ENCODE data around the gene SIPA1L3.
A peak's percentile ranks its signal among the peaks of the same experiment; 100 is the strongest.
"Not testable (repeated sequence)": the region's sequence is repeated elsewhere in the genome, so short reads cannot be mapped to it uniquely, and the experiment has no call there.

Gene SIPA1L3

GRCh38 chr19:38207543-38207942 lies 300.5 kb downstream of the SIPA1L3 start:
- in situ Hi-C loops (cut with MboI; ENCODE audit: low pct_unique_long_range_greater_than_20kb, low sequenced_read_pairs): no loop called here
- DNase-seq: no peak

DNA sequence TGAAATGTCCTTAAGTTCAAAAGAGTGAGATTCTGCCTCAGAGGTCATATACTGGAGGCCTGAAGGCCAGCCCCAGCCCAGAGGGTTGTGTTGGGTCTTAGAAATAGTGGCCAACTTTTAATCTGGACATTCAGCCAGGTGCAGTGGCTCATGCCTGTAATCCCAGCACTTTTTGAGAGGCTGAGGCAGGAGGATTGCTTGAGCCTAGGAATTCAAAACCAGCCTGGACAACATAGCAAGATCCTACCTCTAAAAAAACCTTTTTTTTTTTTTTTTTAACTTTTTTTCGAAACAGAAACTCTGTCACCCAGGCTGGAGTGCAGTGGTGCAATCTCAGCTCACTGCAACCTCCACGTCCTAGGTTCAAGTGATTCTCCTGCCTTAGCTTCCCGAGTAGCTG lies 301.6 kb downstream of the SIPA1L3 start:
- no peak for DNase-seq
- in situ Hi-C loops (cut with MboI; ENCODE audit: low pct_unique_long_range_greater_than_20kb, low sequenced_read_pairs): no loop called here

- no peak for DNase-seq
- in situ Hi-C loops (cut with MboI; ENCODE audit: low pct_unique_long_range_greater_than_20kb, low sequenced_read_pairs): no loop called here
Observed at GRCh38 chr19:38209152-38209551, 302.1 kb downstream of the SIPA1L3 start.

DNA sequence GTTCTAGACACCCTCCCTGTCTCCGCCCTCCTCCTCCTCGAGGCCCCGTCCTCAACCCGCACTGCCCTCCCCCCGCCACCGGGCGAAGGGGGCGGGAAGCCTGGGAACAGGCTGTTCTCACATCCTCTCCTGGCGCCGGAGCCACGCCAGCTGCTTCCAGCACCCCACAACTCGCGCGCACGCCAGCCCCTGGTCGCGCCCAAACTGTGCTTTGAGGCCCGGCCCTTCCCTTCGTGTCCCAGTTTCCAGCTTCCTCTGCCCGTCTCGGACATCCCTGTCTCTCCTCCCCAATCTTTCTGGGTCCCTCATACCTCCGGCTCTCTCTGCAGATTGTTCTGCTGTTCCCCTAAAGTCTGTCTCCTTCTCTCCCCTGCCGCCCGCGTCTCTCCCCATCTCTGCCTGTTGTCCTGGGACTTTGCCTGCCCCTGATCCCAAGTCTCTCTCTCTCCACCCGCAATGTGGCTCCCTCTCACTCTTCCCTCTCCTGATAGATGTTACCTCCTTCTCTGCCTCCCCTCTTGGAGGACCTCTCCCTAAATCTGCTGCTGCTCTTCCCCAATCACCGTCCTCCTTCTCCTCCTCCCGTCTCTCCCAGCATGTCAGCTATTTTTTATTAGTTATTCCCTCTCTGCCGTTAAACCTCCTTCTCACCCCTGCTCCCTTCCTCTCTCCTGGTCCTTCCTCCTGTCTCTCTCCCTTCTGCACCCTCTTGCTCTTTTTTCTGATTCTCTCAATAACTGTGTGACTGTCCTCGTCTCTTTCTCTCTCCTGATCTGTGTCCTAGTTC lies 302.9 kb downstream of the SIPA1L3 start:
- in situ Hi-C loops (cut with MboI; ENCODE audit: low pct_unique_long_range_greater_than_20kb, low sequenced_read_pairs): no loop called here
- DNase-seq: no peak

DNA sequence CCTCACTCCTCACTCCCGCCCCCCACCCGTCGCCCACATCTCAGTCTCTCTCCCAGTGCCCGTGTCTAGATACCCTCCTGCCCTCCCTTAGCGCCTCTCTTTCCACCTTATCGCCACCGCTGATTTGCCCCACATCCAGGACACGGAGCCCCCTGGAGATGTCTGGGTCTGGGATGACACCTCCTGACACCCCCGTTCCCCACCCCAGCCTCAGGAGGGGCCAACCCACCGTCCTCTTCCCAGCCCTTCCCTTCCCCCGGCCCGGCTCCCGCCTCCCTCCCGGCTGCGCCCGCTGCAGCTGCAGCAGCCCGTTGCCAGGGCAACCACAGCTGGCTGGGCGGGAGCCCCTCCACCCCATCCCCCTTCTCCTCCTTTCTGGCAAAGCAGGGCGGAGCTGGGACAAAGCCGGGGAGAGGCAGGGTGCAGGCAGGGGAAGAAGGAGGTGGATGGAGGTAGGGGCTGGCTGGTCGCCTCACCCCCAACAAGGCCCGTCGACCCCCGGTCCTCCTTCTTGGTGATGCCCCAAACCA lies 303.5 kb downstream of the SIPA1L3 start:
- in situ Hi-C loops (cut with MboI; ENCODE audit: low pct_unique_long_range_greater_than_20kb, low sequenced_read_pairs): no loop called here
- no peak for DNase-seq

- DNase-seq: no peak
- in situ Hi-C loops (cut with MboI; ENCODE audit: low pct_unique_long_range_greater_than_20kb, low sequenced_read_pairs): no loop called here
Observed at GRCh38 chr19:38211151-38211591, 304.2 kb downstream of the SIPA1L3 start.

DNA sequence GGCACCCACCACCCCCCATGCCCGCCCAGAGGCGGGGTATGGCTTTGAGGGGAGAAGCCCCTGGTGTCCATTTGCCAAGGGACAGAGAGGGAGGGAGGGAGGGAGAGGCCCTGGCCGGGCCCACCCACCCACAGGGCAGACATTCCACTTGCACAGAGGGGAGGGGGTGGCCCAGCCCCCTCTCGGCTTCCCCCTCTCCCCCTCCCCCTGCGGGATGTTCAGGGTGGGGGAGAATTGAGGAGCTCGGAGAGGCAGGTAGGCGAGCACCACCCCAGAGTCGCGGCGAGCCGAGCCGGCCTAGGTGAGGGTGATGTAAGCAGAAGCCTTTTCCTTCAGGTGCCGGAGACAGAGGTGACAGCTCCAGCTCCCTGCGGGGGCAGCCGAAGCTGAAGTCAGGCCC lies 304.8 kb downstream of the SIPA1L3 start:
- in situ Hi-C loops (cut with MboI; ENCODE audit: low pct_unique_long_range_greater_than_20kb, low sequenced_read_pairs): no loop called here
- no peak for DNase-seq

GRCh38 chr19:38213469-38213868 lies 306.5 kb downstream of the SIPA1L3 start:
- in situ Hi-C loops (cut with MboI; ENCODE audit: low pct_unique_long_range_greater_than_20kb, low sequenced_read_pairs): no loop called here
- no peak for DNase-seq

- peak; percentile 58 for DNase-seq
- in situ Hi-C loops (cut with MboI; ENCODE audit: low pct_unique_long_range_greater_than_20kb, low sequenced_read_pairs): no loop called here
Observed at GRCh38 chr19:38213911-38214625, 307.1 kb downstream of the SIPA1L3 start.

DNA sequence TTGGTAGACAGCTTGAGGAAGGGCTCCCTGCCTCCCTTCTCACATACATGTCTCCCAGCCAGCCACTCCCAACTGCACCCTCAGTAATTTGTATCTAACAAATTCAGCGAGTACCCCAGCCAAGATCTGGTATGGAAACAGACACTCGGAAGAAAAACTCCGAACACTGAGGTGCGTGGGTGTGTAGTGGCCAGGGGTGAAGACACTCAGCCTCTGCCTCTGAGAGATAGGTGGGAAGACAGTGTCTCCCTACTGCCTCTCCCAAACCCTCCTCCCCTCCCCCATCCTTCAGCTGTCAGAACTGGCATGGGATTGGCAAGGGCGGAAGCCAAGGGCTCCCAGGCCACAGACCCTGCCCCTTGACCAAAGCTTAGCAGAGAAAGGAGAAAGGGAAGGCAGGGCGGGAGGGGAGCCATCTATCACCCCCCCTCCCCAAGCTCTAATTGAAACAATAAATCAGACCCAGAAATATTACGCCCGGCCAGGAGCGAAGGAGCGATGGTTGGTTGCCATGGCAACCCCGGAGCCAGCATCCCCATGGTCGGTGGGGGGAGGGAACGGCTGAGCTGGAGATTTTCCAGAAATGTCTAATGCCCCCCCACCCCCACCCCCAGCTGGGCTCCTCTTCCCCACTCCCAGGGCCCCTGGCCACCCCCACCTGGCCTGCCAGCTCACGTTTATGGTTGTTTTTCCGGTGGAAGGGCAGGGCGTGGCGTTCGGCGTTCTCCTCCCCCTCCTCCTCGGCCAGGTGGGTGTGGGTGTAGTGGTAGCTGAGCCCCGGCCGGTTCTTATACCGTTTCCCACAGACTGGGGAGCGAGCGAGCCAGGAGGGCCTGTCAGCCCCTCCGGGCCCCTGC lies 310.0 kb downstream of the SIPA1L3 start:
- in situ Hi-C loops (cut with MboI; ENCODE audit: low pct_unique_long_range_greater_than_20kb, low sequenced_read_pairs): no loop called here
- DNase-seq: no peak

DNA sequence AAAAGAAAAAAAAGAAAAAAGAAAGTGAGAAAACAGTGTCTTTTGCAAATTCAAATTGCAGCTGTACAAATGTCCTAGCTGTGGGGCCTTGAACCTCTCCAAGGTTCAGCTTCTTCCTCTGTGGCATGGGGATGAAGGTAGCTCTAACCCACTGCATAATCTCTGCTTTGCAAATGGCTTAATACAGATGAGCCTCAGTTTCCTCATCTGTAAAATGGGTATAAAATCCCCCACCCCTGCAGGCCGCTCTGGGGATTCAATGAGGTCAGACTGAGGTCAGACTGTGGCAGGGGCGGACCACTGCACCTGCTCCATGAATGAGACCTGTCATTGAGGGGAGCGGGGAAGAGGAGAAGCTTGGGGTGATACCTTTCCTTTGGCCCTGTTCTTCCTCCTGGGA lies 311.2 kb downstream of the SIPA1L3 start:
- in situ Hi-C loops (cut with MboI; ENCODE audit: low pct_unique_long_range_greater_than_20kb, low sequenced_read_pairs): no loop called here
- DNase-seq: no peak

- in situ Hi-C loops (cut with MboI; ENCODE audit: low pct_unique_long_range_greater_than_20kb, low sequenced_read_pairs): no loop called here
- DNase-seq: no peak
Observed at GRCh38 chr19:38219221-38219620, 312.2 kb downstream of the SIPA1L3 start.

DNA sequence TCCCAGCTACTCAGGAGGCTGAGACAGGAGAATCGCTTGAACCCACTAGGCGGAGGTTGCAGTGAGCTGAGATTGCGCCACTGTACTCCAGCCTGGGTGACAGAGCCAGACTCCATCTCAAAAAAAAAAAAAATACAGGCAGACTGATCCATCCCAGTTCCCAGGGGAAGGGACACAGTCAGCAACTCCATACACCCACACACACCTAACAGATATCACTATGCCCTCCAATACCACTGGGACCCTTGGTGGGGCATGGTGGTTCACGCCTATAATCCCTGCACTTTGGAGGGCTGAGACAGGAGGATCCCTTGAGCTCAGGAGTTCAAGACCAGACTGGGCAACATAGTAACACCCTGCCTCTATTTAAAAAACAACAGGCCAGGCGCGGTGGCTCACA lies 314.4 kb downstream of the SIPA1L3 start:
- in situ Hi-C loops (cut with MboI; ENCODE audit: low pct_unique_long_range_greater_than_20kb, low sequenced_read_pairs): no loop called here
- no peak for DNase-seq

DNA sequence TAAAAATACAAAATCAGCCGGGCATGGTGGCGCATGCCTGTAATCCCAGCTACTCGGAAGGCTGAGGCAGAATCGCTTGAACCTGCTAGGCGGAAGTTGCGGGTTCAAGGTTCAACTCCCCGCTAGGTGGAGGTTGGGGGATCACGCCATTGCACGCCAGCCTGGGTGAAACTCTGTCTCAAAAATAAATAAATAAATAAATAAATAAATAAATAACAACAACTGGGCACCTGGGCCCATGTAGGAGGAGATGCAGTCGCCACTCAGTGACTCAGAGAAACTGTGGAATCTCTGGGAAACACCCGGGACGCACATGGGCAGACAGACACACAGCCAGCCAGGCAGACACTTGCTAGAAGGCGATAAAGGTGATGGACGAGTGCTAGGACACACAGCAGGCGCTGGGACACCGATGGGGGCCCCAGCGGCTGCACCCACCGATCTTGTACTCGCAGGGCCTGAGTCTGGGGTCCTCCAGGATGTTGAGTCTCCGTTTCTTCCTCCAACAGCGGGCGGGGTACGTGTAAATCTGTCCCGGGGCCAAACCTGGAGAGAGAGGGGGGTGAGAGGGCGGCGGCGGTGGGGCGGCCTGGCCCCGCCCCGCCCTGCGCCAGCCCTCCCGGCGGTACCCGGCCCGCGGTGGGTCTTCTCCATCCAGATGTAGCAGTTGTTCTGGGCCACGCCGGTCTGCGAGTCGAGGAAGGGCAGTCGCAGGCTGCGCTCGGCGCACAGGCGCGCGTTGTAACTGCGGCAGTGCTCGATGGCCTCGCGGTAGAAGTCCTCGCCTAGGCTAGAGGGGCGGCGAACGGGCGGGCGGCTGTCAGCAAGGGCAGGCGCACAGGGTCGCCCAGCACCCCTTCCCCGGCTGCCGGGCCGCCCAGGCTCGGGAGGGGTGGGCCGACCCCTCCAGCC lies 315.2 kb downstream of the SIPA1L3 start:
- in situ Hi-C loops (cut with MboI; ENCODE audit: low pct_unique_long_range_greater_than_20kb, low sequenced_read_pairs): no loop called here
- DNase-seq: no peak

GRCh38 chr19:38223119-38223523 lies 316.1 kb downstream of the SIPA1L3 start:
- in situ Hi-C loops (cut with MboI; ENCODE audit: low pct_unique_long_range_greater_than_20kb, low sequenced_read_pairs): no loop called here
- DNase-seq: no peak

- in situ Hi-C loops (cut with MboI; ENCODE audit: low pct_unique_long_range_greater_than_20kb, low sequenced_read_pairs): no loop called here
- no peak for DNase-seq
Observed at GRCh38 chr19:38223617-38224013, 316.6 kb downstream of the SIPA1L3 start.

GRCh38 chr19:38224014-38224862 lies 317.2 kb downstream of the SIPA1L3 start, which contains the start of gene DPF1:
TSS of gene DPF1 (minus strand) at chr19:38224222. CDS start at chr19:38224142, 80 bp downstream.
- in situ Hi-C loops (cut with MboI; ENCODE audit: low pct_unique_long_range_greater_than_20kb, low sequenced_read_pairs): no loop called here
- peak; percentile 91 for DNase-seq

- DNase-seq; in situ Hi-C loops (cut with MboI; ENCODE audit: low pct_unique_long_range_greater_than_20kb, low sequenced_read_pairs): not testable (repeated sequence)
Observed at GRCh38 chr19:38224863-38225218, 317.8 kb downstream of the SIPA1L3 start.

All from KBM-7 (cell line).